OCI-LY3 (cell line): Measurements from ENCODE around the gene TSPAN14.

Source experiments
- H2AFZ ChIP-seq: fragments of 200-600, 300-600 bp; shearing (Covaris generic); 2 replicates; pipeline ENCODE4 v1.6.0; 2014; ENCODE audit warnings: antibody characterized with exemption, low read depth, low read length
- H3K27ac ChIP-seq: fragments of 200-600, 300-600 bp; sonication (generic); 2 replicates; pipeline ENCODE4 v1.5.1; 2014; ENCODE audit warnings: mild to moderate bottlenecking, low read length, moderate library complexity, mixed read lengths
- H3K27me3 ChIP-seq: fragments of 200-600, 300-600 bp; sonication (generic); 2 replicates; pipeline ENCODE4 v1.6.1; 2014; ENCODE audit warnings: low read depth, low read length, mixed read lengths
- H3K36me3 ChIP-seq: fragments of 200-600, 300-600 bp; sonication (generic); replicated peaks from 2 replicates; pipeline ENCODE3; 2014; ENCODE audit warnings: low read depth, low read length, mixed read lengths
- H3K4me1 ChIP-seq: fragments of 300-600, 200-600 bp; sonication (generic); 2 replicates; pipeline ENCODE4 v1.6.1; 2014; ENCODE audit warnings: low read length, mixed read lengths
- H3K4me2 ChIP-seq: fragments of 200-600, 300-600 bp; sonication (generic); 2 replicates; pipeline ENCODE4 v1.6.1; 2014; ENCODE audit warnings: low read length, mixed read lengths
- H3K4me3 ChIP-seq: fragments of 300-600, 200-600 bp; sonication (generic); 2 replicates; pipeline ENCODE4 v1.5.1; 2014; ENCODE audit warnings: antibody characterized with exemption, mild to moderate bottlenecking, low read length, moderate library complexity
- H3K79me2 ChIP-seq: fragments of 300-600, 200-600 bp; shearing (Covaris generic); 2 replicates; pipeline ENCODE4 v1.6.1; 2014; ENCODE audit warnings: mild to moderate bottlenecking, low read length, mixed read lengths
- H3K9ac ChIP-seq: fragments of 300-600, 200-600 bp; shearing (Covaris generic); 2 replicates; pipeline ENCODE4 v1.6.0; 2014; ENCODE audit warnings: mild to moderate bottlenecking, low read length, moderate library complexity
- H3K9me3 ChIP-seq: fragments of 200-600, 300-600 bp; shearing (Covaris generic); 2 replicates; pipeline ENCODE4 v1.6.1; 2014; ENCODE audit warnings: low read length, mixed read lengths; ENCODE audit not compliant: insufficient read depth
- H4K20me1 ChIP-seq: fragments of 200-600, 300-600 bp; sonication (generic); 2 replicates; pipeline ENCODE4 v1.6.1; 2016; ENCODE audit warnings: low read length, mixed read lengths; ENCODE audit not compliant: insufficient read depth
- EZH2phosphoT487 ChIP-seq: fragments of 200-600 bp; shearing (Covaris generic); IDR thresholded peaks from 2 replicates; pipeline ENCODE4 v1.6.1; 2018; ENCODE audit warnings: antibody characterized with exemption, mixed run types, low read depth
- TF ChIP-seq, protein P1 (sequence below): fragments of 200-600, 300-600 bp; sonication (generic); IDR thresholded peaks from 2 replicates; pipeline ENCODE4 v1.5.1; 2014; ENCODE audit warnings: antibody characterized with exemption, low read length, low read depth

The TSPAN14 gene

DNA sequence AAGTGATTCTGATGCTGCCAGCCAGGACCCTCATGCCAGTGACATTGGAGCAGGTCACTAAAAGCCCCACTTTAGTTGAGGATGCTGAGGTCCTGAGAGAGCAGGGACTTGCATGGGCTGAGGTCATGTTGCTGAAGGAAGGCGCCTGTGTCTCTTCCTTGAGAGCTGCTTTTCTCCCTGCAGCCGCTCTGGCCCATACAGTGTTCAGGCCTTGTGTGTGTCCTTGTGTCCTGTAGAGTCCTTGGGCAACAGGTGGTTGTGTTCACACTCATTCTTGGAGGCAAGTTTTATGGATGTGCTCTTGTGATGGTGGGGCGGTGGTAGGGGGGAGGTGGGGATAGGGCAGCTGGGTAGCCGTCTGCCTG, 33.3 kb downstream of the TSPAN14 start:
- Histone ChIP-seq H2AFZ (no peak overlapping the region), H3K36me3 (peaks cover 5% of the 10 kb centered on the region), H3K9me3 (no peaks in the 10 kb centered on the region), H3K27me3 (no peaks in the 10 kb centered on the region), H3K4me2 (no peak overlapping the region), H3K4me1 (no peaks in the 10 kb centered on the region), H3K79me2 (no peaks in the 10 kb centered on the region), H3K27ac (no peak overlapping the region), H3K9ac (no peak overlapping the region), H4K20me1 (peaks cover 36% of the 10 kb centered on the region; the same call in 1 of the 2 replicates), H3K4me3 (no peak overlapping the region)
- TF ChIP-seq EZH2phosphoT487: no peak
- TF ChIP-seq, protein P1, sequence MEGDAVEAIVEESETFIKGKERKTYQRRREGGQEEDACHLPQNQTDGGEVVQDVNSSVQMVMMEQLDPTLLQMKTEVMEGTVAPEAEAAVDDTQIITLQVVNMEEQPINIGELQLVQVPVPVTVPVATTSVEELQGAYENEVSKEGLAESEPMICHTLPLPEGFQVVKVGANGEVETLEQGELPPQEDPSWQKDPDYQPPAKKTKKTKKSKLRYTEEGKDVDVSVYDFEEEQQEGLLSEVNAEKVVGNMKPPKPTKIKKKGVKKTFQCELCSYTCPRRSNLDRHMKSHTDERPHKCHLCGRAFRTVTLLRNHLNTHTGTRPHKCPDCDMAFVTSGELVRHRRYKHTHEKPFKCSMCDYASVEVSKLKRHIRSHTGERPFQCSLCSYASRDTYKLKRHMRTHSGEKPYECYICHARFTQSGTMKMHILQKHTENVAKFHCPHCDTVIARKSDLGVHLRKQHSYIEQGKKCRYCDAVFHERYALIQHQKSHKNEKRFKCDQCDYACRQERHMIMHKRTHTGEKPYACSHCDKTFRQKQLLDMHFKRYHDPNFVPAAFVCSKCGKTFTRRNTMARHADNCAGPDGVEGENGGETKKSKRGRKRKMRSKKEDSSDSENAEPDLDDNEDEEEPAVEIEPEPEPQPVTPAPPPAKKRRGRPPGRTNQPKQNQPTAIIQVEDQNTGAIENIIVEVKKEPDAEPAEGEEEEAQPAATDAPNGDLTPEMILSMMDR: no peak

DNA sequence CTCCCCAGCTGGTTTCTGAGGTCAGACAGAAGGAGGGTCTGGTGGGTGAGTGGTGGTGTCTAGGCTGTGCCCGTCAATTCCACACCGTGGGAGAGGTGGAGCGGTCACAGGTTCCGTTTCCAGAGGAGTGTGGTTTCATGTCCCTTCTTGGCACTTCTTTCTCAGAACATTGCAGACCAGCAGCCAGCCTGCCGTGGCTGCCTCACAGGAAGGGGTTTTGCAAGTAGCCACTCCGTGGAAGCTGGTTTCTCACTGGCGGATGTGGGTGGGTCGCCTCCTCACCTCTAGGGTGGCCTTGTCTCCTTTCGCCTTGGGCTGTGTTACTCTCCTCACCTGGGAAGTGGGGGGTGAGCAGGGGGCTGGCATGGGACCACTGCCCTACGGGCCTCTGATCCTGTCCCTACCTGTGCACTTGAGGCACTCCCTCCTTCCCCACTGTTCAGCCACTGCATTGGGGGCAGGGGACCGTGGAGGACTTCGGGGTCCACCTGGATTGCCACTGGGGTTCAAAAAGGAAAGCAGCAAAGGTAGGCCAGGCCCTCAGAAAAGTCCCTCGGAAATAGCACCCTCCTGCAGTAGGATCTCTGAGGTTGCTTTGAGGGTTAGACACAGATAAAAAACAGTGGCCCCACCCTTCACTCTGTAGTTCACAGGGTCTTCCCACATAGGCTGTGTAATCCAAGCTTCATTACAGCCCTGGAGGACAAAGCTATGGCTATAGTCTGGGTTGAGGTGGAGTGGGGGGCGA, 33.9 kb downstream of the TSPAN14 start:
- no peak overlapping the region for H3K27ac ChIP-seq
- no peak overlapping the region for H2AFZ ChIP-seq

DNA sequence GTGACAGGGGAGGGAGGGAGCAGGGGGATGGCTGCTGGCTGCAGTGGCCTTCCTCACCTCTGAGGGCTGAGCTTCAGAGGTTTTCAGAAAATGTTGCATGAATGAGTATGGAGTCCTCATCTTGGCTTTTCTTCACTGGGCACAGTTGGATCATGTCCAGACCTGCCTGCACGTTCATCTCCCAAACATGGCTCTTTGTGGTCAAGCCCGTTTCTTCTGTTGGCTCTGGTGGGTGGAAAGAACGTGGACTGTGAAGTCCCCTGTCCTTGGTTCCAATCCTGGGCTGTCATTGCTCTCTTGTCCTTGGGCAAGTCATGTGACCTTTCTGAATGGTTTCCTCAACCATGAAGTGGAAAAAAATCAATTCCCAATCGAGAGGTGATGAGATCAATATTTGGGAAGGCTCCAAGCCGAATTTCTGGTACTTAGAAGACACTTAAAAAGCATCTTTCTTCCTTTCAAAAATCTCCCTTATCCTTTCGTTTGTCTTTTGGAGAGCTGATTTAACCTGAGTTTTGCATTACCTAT, 34.5 kb downstream of the TSPAN14 start:
- TF ChIP-seq, protein P1: no peak
- TF ChIP-seq EZH2phosphoT487: no peak
- no peak overlapping the region for H3K27ac ChIP-seq
- no peaks in the 10 kb centered on the region for H3K9me3 ChIP-seq
- peaks cover 39% of the 10 kb centered on the region; the same call in 1 of the 2 replicates for H4K20me1 ChIP-seq
- H3K79me2 ChIP-seq: no peaks in the 10 kb centered on the region
- no peak overlapping the region for H3K4me3 ChIP-seq
- H3K36me3 ChIP-seq: peaks cover 9% of the 10 kb centered on the region
- H3K4me1 ChIP-seq: peaks cover 10% of the 10 kb centered on the region
- H2AFZ ChIP-seq: no peak overlapping the region
- H3K27me3 ChIP-seq: no peaks in the 10 kb centered on the region
- H3K4me2 ChIP-seq: no peak overlapping the region
- no peak overlapping the region for H3K9ac ChIP-seq

More for the DNA sequence above, 33.9 kb downstream of the TSPAN14 start:
- Histone ChIP-seq H3K36me3 (peaks cover 8% of the 10 kb centered on the region), H3K79me2 (no peaks in the 10 kb centered on the region), H3K4me2 (no peak overlapping the region), H3K27me3 (no peaks in the 10 kb centered on the region), H3K4me1 (peaks cover 4% of the 10 kb centered on the region), H3K9ac (no peak overlapping the region), H3K9me3 (no peaks in the 10 kb centered on the region), H3K4me3 (no peak overlapping the region), H4K20me1 (peaks cover 36% of the 10 kb centered on the region; the same call in 1 of the 2 replicates)
- TF ChIP-seq EZH2phosphoT487: no peak
- TF ChIP-seq, protein P1: no peak

DNA sequence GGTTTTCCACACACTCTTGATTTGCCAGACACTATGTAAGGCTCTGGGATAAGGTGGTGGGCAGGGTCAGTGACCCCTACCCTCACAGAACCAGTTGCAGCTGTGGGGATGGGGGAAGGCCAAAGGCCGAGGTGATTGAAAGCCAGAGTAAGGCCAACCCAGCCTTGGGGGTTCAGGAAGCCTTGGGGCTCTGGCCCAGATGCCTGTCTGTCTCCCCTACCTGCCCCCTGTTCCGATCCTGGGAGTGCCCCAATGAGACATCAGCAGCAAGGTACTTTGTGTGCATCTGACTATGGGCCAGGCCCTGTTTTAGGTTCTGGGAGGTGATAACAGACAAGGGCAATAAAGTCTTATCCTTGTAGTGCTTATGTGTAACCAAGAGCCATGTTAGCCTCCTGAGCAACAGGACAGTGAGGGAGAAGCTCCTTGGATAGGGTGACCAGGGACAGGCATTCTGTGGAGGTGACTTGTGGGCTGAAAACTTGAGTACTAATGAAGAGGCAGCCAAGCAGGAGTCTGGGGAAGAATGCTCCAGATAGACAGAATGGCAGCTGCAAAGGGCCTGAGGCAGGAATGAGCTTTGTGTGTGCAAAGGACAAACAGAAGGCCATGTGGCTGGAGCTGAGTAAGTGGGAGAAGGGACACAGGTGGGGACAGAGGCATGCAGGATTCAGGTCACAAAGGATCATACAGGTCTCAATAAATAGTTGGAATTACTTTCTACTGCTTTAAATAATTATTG, 35.4 kb downstream of the TSPAN14 start:
- no peak overlapping the region for H3K4me3 ChIP-seq
- H3K9me3 ChIP-seq: no peaks in the 10 kb centered on the region
- H3K9ac ChIP-seq: no peak overlapping the region
- peaks cover 9% of the 10 kb centered on the region for H3K36me3 ChIP-seq
- H4K20me1 ChIP-seq: peaks cover 45% of the 10 kb centered on the region; the same call in 1 of the 2 replicates
- peaks cover 12% of the 10 kb centered on the region for H3K4me1 ChIP-seq
- no peak overlapping the region for H2AFZ ChIP-seq
- no peak overlapping the region for H3K4me2 ChIP-seq
- H3K27me3 ChIP-seq: no peaks in the 10 kb centered on the region
- H3K79me2 ChIP-seq: no peaks in the 10 kb centered on the region
- TF ChIP-seq EZH2phosphoT487: no peak
- TF ChIP-seq, protein P1: no peak
- no peak overlapping the region for H3K27ac ChIP-seq
